PFSK-1 (cell line): ENCODE data around the gene EGFLAM.

ENCODE experiments used
- POLR2AphosphoS5 ChIP-seq: IDR thresholded peaks from 2 replicates; pipeline ENCODE4 v1.6.1; 2012; ENCODE audit warnings: low read depth, mild to moderate bottlenecking, control low read depth, low read length, moderate library complexity
- SIN3A ChIP-seq: IDR thresholded peaks from 2 replicates; pipeline ENCODE4 v1.6.1; 2012; ENCODE audit warnings: mild to moderate bottlenecking, low read length, moderate library complexity, borderline replicate concordance; ENCODE audit not compliant: insufficient read depth
- TAF1 ChIP-seq: IDR thresholded peaks from 2 replicates; pipeline ENCODE4 v1.6.1; 2012; ENCODE audit warnings: low read length, control low read depth, borderline replicate concordance; ENCODE audit not compliant: insufficient read depth
- TF ChIP-seq, protein P1 (sequence below), 2 experiments: IDR thresholded peaks; 2 replicates each; pipeline versions ENCODE4 v1.6.1 to v1.8.0; 2011 to 2012; ENCODE audit warnings: low read depth in 2 of 2, low read length in 2 of 2, control low read depth in 1 of 2, inconsistent platforms in 1 of 2, mild to moderate bottlenecking in 1 of 2, moderate library complexity in 1 of 2; ENCODE audit not compliant: insufficient read depth in 1 of 2

DNA sequence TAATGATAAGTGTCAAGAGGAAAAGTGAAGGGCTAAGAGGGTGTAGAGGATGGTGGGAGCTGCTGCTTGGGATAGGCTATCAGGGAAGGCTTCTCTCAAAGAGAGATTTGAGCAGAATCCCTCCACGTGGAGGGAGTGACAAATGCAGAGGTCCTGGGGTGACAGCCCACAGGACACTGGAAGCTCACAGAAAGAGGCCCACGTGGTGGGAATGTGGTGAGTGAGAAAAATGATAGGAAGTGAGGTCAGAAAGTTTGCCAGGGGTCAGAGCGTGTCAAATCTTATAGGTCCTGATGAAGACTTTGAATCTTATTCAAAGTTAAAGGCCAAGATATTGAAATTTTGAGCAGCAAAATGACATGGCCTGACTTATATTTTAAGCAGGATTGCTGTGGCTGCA, 125.3 kb downstream of the EGFLAM start:
- no peak for TF ChIP-seq POLR2AphosphoS5
- no peak for TF ChIP-seq TAF1
- TF ChIP-seq, protein P1, sequence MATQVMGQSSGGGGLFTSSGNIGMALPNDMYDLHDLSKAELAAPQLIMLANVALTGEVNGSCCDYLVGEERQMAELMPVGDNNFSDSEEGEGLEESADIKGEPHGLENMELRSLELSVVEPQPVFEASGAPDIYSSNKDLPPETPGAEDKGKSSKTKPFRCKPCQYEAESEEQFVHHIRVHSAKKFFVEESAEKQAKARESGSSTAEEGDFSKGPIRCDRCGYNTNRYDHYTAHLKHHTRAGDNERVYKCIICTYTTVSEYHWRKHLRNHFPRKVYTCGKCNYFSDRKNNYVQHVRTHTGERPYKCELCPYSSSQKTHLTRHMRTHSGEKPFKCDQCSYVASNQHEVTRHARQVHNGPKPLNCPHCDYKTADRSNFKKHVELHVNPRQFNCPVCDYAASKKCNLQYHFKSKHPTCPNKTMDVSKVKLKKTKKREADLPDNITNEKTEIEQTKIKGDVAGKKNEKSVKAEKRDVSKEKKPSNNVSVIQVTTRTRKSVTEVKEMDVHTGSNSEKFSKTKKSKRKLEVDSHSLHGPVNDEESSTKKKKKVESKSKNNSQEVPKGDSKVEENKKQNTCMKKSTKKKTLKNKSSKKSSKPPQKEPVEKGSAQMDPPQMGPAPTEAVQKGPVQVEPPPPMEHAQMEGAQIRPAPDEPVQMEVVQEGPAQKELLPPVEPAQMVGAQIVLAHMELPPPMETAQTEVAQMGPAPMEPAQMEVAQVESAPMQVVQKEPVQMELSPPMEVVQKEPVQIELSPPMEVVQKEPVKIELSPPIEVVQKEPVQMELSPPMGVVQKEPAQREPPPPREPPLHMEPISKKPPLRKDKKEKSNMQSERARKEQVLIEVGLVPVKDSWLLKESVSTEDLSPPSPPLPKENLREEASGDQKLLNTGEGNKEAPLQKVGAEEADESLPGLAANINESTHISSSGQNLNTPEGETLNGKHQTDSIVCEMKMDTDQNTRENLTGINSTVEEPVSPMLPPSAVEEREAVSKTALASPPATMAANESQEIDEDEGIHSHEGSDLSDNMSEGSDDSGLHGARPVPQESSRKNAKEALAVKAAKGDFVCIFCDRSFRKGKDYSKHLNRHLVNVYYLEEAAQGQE (IDR thresholded peaks at IDR 0.05; ENCODE audit: insufficient read depth in 1 of 2, low read depth in 2 of 2, low read length in 2 of 2), result no peak
- no peak for TF ChIP-seq SIN3A
